Epithelial cell of esophagus (primary cell): Measurements from ENCODE around the gene PKD2.

Experiments
- DNase-seq: peaks from one replicate; pipeline ENCODE4 v3.0.0; 2010; ENCODE audit warnings: low read depth
- H3K4me3 ChIP-seq: 2 replicates; pipeline ENCODE4 v1.5.1; 2011; ENCODE audit warnings: mild to moderate bottlenecking, low read length, control low read depth
- CTCF ChIP-seq: IDR thresholded peaks from 2 replicates; pipeline ENCODE4 v1.5.1; 2011; ENCODE audit warnings: low read depth, mild to moderate bottlenecking, low read length, control low read depth, inconsistent platforms; ENCODE audit not compliant: insufficient read depth; ENCODE audit errors: missing control alignments

Gene PKD2

GRCh38 chr4:88007304-88008121, at the start of gene PKD2:
Gene PKD2 (plus strand): TSS chr4:88007635. CDS start chr4:88007734, 99 bp downstream.
- peak within 1 kb of the TSS; percentile 62 for H3K4me3 ChIP-seq
- no peak for TF ChIP-seq CTCF
- DNase-seq = peak; percentile 85

- H3K4me3 ChIP-seq = no peak overlapping the region
- TF ChIP-seq CTCF = no peak
- peak; percentile 61 for DNase-seq
Observed at GRCh38 chr4:87961993-87962392, 45.4 kb upstream of the PKD2 start.

- no peak overlapping the region for H3K4me3 ChIP-seq
- no peak for DNase-seq
- TF ChIP-seq CTCF = no peak
Observed at GRCh38 chr4:87962398-87963146, 44.9 kb upstream of the PKD2 start.

GRCh38 chr4:87965501-87965975, 41.9 kb upstream of the PKD2 start:
- no peak overlapping the region for H3K4me3 ChIP-seq
- DNase-seq = no peak
- no peak for TF ChIP-seq CTCF

- no peak for TF ChIP-seq CTCF
- H3K4me3 ChIP-seq = no peak overlapping the region
Observed at GRCh38 chr4:87966095-87966496, 41.3 kb upstream of the PKD2 start.

GRCh38 chr4:87967193-87967592, 40.2 kb upstream of the PKD2 start:
- H3K4me3 ChIP-seq = no peak overlapping the region
- no peak for TF ChIP-seq CTCF

More at GRCh38 chr4:87966095-87966496, 41.3 kb upstream of the PKD2 start:
- no peak for DNase-seq

More at GRCh38 chr4:87967193-87967592, 40.2 kb upstream of the PKD2 start:
- DNase-seq = no peak
